Stimulated activated CD8-positive, alpha-beta memory T cell treated with anti-CD3 and anti-CD28 coated beads, Interleukin-7, amount 100 ng/mL, for 4 hours (primary cell): ENCODE results near the gene DHX36.

Experiments used
- DNase-seq, 2 donors: peaks; one replicate each; pipeline ENCODE4 v3.0.0-alpha.2; 2020; ENCODE audit warnings: low read depth in 2 of 2

DHX36 gene, protein sequence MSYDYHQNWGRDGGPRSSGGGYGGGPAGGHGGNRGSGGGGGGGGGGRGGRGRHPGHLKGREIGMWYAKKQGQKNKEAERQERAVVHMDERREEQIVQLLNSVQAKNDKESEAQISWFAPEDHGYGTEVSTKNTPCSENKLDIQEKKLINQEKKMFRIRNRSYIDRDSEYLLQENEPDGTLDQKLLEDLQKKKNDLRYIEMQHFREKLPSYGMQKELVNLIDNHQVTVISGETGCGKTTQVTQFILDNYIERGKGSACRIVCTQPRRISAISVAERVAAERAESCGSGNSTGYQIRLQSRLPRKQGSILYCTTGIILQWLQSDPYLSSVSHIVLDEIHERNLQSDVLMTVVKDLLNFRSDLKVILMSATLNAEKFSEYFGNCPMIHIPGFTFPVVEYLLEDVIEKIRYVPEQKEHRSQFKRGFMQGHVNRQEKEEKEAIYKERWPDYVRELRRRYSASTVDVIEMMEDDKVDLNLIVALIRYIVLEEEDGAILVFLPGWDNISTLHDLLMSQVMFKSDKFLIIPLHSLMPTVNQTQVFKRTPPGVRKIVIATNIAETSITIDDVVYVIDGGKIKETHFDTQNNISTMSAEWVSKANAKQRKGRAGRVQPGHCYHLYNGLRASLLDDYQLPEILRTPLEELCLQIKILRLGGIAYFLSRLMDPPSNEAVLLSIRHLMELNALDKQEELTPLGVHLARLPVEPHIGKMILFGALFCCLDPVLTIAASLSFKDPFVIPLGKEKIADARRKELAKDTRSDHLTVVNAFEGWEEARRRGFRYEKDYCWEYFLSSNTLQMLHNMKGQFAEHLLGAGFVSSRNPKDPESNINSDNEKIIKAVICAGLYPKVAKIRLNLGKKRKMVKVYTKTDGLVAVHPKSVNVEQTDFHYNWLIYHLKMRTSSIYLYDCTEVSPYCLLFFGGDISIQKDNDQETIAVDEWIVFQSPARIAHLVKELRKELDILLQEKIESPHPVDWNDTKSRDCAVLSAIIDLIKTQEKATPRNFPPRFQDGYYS

DNA sequence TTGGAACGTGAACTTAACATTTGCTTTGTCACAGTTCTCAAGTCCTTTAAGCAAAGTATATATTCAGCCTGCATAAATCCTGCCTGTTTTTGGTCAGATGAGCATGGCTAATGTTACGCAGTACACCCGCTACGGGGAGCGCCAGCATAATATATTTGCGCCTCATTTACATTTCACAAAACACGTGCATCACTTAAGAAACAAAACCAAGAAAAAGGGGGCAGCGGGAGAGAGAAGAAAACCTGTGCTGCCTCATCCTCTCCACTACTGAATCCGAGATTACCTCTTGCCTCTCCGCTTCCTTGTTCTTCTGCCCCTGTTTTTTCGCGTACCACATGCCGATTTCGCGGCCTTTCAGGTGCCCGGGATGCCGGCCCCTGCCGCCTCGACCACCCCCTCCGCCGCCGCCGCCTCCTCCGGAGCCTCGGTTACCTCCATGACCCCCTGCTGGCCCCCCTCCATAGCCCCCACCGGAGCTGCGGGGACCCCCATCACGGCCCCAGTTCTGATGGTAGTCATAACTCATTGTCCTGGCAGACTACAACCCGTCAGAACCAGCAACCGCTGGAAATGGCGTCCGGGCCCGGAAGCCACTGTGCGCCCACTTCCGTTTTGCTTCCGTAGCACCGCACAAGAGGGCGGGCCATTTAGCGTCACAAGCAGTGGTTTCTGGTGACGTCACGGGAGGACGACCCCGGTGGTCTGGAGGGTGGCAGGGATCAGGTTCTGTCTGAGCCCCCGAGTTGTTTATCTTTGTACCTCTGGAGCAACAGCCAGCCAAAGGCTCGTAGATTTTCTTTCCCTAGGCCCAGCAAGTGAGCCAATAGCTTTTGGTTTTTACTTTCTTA, at the start of gene DHX36:
DHX36 (minus strand) TSS at position 597 of the 848 bp plus-strand sequence; CDS start at position 526, 71 bp downstream.
- DNase-seq = peak; percentile 85

DNA sequence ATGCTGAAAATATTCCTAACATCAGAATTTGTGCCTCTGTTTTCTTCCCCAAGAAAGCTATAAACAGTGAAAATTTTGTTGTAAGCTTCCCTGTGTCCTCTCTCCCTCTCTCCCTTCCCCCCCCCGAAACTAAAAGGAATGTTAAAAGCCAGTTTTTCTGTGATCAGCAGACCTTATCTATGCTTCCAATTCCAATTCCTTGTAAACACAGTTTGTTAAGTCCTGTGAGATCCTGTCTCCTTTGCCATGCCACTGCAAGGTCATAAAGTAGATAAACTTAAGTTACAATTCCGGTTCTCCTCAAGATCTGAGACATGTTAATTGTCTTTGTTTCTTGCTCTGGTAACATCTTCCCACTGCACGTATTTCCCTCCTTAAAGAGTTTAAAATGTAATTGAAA, 42.9 kb upstream of the DHX36 start:
- DNase-seq = no peak

DNA sequence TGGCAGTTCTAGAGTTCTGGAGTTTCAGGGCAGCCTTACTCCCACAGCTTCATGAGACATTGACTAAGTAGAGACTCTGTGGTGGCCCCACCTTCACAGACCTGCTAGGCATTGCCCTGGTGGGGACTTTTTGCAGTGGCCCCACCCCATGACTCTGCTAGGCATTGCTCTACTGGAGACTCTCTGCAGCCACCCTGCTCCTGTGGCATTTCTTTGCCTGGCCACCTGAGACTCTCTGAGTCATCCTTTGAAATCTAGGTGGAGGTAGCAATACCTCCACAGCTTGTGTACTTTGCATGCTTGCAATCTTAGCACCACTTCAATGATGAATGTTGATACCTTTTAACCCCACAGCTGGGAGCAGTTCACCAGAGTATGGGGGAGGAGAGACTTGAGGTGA, 40.6 kb upstream of the DHX36 start:
- no peak for DNase-seq

DNA sequence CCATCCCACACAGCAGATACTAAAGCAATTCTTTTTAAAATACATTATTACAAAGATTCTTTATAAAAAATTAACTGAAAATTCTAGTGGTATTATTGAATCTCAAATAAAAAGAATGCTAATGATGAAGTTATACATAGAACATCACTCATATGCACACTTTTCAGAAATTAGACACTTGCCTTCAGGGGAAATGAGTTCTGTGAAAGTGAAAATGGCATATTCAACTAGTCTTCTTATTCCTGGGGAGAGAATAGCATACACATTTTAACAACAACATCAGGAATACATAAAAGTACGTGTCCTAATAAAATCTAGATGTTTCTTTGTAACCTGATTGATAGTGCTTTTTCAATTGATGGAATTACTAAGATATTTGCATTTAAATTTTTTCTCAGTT, 36.8 kb upstream of the DHX36 start:
- no peak for DNase-seq

DNA sequence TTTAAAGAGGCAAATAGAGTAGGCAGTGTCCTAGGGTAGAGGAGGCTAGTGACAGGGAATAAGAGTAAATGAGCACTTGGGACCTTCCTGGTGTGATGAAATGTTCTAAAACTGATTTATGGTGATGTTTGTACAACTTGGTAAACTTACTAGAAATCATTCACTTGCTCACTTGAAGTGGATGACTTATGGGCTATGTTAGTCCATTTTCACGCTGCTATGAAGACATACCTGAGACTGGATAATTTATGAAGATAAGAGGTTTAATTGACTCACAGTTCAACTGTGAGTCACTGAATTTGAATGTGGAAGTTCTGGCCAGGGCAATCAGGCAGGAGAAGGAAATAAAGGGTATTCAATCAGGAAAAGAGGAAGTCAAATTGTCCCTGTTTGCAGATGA, 31.7 kb upstream of the DHX36 start:
- no peak for DNase-seq

DNA sequence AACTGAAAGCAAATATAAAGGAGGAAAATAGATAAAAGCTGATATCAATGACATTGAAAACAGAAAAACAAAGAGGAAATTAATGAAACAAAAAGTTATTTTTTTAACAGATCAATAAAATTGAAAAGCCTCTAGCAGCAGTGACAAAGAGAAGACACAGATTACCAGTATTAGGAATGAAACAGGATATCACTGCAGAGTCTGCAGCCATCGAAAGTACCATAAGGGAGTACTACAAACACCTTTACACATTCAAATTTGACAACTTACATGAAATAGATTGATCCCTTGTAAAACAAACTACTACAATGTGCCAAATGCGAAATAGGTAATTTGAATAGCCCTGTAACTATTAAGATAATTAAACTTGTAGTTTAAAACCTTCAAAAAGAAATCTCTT, 24.9 kb upstream of the DHX36 start:
- no peak for DNase-seq

DNA sequence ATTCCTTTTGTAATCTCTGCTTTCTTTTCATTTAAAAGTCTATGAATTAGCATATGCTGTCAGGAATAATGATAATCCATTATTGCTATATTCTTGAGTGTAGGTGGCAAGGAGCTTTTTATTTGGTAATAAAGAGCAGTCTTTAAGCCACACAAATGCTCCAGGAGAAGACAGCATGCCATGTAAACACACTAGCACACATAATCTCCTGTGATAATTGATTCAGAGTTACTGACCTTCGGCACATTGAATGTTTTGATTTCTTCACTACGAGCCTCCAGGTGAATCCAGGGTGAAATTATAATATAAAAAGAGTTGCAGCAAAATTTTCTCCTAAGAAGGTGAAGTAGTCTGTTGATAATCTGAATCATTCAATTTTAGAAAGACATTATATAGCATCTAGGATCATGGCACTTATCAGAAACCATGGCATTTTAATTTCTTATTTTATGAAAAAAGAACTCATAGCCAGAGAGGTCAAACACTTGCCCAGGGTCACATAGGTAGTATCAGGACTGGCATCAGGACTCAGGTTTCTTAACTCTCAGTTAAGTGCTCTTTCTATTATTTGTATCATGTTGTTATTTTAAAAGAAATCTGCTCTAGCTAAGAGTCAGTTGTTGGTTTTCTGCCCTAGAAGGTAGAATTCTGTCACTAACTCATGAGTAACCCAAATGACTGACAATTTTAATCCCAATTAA, 21.3 kb upstream of the DHX36 start:
- no peak for DNase-seq

DNA sequence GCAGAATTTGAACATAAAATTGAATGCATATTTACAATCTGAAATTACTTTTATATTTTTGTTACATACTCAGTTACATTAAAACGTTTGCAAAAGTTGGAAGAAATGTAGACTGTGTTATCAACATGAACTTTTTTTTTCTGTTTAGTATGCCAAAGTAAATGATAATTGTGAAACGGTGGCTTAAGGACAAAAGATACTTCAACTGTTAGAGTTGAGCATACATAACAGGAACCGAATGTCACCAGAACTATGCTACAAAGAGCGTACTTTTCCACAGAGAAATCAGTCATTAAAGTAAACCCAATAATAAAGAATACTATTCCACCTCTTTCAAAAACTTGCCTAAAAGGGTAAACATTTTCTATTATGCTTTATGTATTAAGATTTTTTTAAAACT, 14.3 kb upstream of the DHX36 start:
- no peak for DNase-seq

DNA sequence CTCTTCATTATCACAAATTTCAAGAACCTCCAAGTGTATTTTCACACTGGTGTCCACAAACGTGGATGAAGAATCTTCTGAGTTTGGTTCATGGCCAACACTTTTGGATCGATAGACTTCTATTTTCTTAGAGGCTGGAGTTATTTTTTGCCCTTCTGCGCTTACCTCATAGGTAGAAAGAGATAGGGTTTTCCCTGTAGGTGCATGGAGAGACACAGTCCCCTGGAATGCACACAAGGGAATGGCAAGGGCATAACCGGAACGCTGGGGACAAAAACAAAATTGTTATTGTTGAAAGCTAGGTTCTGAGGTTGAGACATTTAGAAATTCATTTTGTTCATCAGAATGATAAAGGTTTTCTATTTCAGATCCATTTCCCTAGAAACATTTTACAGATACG, 13.7 kb upstream of the DHX36 start:
- DNase-seq = no peak

DNA sequence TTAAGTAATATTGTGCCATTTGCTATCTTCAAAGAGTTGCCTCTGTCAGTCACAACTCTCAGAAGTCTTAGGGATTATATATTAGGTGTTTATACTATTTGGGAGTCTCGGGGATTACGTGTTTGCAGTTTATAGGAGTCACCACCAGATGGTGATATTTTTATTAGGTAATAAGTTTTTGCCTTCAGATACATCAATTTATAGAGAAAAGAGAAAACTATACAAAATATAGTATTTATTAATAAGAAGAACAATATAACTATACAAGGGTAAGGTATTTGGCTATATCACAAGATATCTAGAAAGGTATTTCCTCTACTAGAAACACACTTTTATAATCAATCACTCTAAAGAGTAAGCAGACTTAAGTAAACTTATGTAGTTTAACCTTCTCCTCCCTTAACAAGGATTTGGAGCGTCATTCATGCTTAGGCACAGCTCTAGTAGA, 10.7 kb upstream of the DHX36 start:
- DNase-seq = no peak

DNA sequence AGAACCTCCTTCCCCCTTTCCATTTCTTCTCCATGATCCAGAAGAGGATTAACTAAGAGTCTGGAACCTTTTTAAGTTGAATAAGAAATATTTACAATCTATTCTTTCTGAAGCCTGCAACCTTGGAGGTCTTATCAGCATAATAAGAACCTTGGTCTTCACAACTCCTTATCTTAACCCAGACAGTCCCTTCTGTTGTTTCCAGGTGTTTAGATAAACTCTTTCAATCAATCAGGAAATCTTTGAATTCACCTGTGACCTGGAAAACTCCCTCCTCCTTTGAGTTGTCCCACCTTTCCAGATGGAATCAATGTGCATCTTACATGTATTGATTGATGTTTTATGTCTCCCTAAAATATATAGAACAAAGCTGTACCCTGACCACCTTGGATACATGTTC, 3.6 kb upstream of the DHX36 start:
- DNase-seq = no peak

DNA sequence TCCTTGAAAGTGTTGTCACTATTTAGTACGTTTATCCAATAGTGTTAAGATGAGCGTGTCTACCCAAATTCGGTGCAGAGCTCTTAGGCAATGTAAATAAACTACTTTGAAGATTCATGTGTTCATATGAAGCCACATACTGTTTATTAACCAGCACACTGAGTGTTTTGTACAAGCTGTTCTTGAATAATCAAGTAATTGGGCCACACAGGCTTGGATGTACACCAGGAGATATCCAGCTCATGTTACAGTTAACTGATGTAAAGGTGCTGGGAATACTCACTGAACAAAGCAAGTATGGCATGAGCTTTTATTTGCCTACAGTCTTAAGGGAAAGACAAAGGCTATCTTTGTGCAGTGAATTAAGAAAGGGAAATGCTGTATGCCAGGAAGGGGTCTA, 632 bp upstream of the DHX36 start:
- DNase-seq = no peak

DNA sequence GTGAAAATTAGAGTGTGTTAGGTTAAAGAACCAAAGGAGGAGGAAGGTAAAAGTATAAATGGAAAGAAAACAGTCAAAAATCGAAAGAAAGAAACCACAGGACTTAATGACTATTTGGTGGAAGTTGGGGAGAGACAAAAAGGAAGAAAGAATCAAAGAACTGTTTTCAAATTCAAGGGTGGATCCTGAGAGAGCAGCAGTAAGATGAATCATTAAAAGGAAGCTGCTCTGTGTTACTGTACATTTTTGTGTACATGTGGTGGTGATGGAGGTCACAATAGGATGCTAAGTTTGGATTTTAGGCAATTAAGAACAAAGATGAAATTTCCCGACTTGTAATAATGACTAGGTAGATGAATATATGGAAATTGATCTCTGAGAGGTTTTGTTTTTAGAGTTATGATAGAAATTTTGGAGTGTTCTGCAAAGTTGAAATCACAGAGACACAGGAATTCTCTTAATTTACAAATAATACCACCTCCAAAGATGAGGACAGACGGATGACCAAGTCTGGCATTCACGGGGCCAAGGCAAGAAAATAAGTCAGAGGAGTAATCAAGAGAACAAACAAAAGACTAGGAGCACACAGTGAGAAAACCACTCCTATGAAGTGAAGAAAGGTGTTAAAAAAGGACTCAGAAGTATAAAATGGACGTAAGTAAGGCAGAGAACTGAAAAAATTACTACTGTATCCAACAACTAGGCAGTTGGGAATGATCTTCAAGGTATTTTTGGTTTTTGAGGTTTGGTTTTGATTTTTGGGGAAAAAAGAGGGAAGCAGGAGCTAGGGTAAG, 7.1 kb downstream of the DHX36 start:
- no peak for DNase-seq

DNA sequence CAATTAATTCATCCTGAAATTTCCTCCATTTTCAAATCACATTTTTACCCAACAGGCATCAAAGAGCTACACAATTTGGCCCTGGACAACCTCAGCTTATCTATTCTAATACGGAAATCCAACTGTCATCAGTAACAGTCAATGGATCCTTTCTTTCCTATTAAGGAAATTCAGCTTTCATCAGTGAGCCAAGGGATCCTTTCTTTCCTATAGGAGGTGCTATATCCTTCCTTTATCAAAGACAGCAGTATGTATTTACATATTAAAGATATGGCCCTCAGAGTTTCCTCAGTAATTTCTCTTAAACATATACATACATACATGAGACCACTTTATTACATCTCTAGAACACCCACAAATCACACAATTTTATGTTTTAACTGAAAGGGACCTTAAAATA, 10.1 kb downstream of the DHX36 start:
- DNase-seq = no peak

DNA sequence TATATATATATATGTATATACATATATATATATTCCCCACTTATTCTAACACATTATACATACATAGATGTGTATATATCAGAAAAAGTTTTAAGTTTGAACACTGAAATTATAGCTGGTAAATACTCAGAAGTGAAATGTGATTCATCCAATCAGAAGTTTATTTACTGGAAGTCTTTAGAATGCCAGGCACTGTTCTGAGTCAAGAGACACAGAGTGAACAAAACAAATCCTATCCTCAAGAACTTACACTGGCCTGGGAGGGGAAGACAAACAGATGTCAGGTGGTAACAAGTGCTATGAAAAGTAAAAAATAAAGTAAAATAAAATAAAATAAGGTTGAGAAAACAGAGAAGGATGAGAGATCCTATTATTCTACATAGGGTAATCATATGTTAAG, 13.4 kb downstream of the DHX36 start:
- no peak for DNase-seq

DNA sequence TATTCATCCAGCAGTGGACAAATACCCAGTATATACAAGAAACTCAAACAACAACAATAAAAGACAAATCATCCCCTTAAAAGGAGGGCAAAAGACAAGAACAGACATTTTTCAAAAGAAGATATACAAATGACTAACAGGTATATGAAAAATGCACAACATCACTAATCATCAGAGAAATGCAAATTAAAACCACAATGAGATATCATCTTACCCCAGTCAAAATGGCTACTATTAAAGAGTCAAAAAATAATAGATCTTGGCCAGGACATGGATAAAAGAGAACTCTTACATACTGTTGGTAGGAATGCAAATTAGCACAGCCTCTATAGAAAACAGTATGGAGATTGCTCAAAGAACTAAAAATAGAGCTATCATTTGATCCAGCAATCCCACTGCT, 16.9 kb downstream of the DHX36 start:
- DNase-seq = no peak

DNA sequence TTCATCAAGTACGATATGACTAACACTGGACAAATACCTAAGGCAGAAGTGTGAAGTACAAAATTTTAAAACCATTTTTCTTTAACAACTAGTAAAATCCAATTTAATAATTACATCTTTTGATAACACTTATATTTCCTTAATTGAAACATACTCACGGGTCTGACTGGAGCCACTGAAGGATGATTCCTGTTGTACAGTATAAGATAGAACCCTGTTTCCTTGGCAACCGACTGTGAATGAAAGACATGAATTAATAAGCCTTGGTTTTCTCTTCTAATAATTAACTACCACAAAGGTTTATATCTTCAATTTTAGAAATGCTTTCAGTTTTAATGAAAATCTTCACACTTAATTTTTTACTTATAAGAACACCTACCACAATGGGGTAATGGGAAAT, 19.4 kb downstream of the DHX36 start:
- no peak for DNase-seq

DNA sequence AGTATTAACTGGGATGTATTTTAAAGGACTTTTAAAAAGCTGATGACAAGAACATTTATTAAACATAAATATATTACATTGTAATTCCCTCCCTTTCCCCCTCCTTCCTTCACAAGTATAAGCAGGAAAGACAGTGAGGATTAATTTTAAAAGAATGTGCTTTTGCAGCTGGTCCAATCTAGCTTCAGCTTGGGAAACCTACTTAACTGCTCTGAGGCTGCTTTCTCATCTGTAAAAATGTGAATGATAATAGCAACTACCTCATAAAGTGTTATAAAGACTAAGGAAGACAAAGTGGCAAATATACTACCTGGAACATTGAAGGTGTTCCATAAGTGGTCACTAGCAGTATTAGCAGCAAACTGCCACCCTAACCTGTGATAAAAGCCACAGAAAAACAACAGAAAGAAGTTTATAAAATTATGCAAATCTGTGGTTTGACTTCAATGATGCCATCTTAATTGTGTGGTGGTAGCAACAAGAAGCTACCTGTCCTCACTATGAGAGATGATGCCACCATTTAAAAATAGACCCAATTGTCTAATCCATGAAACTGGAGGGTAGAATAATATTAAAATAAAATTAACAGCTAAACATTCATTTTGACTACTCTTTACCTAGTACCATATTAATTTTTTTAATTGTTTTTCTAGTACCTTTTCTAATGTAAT, 20.0 kb downstream of the DHX36 start:
- DNase-seq = no peak

DNA sequence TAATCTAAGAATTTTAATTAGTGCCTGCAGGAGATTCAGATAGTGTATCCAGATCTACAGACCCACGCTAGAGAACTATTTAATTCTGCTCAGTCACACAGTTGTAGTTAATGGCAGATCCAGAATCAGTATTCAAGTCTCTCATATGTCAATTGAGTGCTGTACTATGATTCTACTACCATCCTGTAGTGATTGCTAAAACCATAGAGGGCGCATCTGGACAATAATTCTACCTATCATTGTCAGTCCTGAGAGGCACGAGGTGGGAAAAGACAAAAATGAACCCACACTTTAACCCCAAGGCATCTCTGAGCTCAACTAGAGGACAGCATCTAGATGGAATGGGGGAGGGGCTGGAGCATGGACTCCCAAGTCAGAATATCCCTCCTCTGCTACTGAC, 22.7 kb downstream of the DHX36 start:
- DNase-seq = no peak

DNA sequence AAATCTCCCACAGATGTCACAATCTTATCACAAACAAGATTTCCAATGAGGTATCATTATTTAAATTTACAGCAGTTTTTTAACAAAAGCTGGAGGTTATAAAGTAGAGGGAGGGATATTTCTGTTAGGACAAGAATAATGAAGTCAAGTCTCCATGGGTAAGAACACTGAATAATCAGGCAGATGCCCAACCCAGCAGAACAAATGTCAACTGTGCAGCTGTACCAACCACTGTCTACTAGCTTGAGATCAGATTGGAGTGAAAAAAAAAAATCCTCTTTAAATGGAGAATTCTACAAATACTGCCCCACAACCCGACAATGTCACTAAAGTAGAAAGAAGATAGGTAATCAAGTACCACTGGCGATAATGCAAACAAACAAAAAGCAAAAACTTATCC, 30.3 kb downstream of the DHX36 start:
- no peak for DNase-seq
